Measurements from ENCODE around the gene TRMT10A.
"Not testable (repeated sequence)": the region's sequence is repeated elsewhere in the genome, so short reads cannot be mapped to it uniquely, and the experiment has no call there.

Gene TRMT10A

GRCh38 chr4:99540277-99540939, 23.4 kb downstream of the TRMT10A start:
- DNase-seq, result no peak

- DNase-seq, result no peak
These were observed 26.2 kb downstream of the TRMT10A start for GRCh38 chr4:99537674-99538073.

GRCh38 chr4:99536848-99537247, 27.0 kb downstream of the TRMT10A start:
- DNase-seq, result peak; percentile 47

- peak; percentile 1 for DNase-seq
These were observed 27.6 kb downstream of the TRMT10A start for GRCh38 chr4:99536271-99536670.

GRCh38 chr4:99534699-99535098, 29.1 kb downstream of the TRMT10A start:
- DNase-seq, result not testable (repeated sequence)

GRCh38 chr4:99529956-99530355, 33.9 kb downstream of the TRMT10A start:
- no peak for DNase-seq

GRCh38 chr4:99529228-99529627, 34.6 kb downstream of the TRMT10A start:
- no peak for DNase-seq

GRCh38 chr4:99518601-99519295, 45.1 kb downstream of the TRMT10A start:
- DNase-seq, result no peak

- DNase-seq, result no peak
These were observed 53.1 kb downstream of the TRMT10A start, which contains the start of gene C4orf17 for GRCh38 chr4:99510721-99511120. TSS of gene C4orf17 (plus strand) at chr4:99511021. CDS start at chr4:99513082, 2,061 bp downstream.

- DNase-seq, result no peak
These were observed 56.1 kb downstream of the TRMT10A start for GRCh38 chr4:99507762-99508161.

GRCh38 chr4:99507349-99507748, 56.5 kb downstream of the TRMT10A start:
- no peak for DNase-seq

- DNase-seq, result no peak
These were observed 57.1 kb downstream of the TRMT10A start for GRCh38 chr4:99506781-99507180.

GRCh38 chr4:99504804-99505502, 58.9 kb downstream of the TRMT10A start:
- DNase-seq, result no peak
